WTC11 (cell line): ENCODE data around the gene GALR2. TPM values are rescaled to one million over a fixed set of nuclear protein-coding genes. Genes with fewer than 3 reads are reported as not detected.

Source experiments
- ATAC-seq: fragments of 200-7000 bp; cut with Tn5 transposase; 2 replicates; pipeline ENCODE4 v1.10.0; 2021; ENCODE audit warnings: mild to moderate bottlenecking, moderate library complexity
- CTCF ChIA-PET: fragments of 300-600 bp; sonication (Branson Sonifier 250); formaldehyde crosslinking; loops from one replicate; lab custom pipeline; 2021; ENCODE audit warnings: antibody characterized with exemption; lab: Charles Lee
- POLR2A ChIA-PET: fragments of 350-600 bp; sonication (Branson Sonifier 250); formaldehyde crosslinking; loops from one replicate; lab custom pipeline; 2021; ENCODE audit warnings: antibody characterized with exemption; lab: Charles Lee
- DNase-seq: peaks from one replicate; pipeline ENCODE4 v3.0.0; 2021; ENCODE audit warnings: low spot score
- H3K27ac Mint-ChIP-seq: 2 replicates; pipeline ENCODE4 v1.8.0; 2021; ENCODE audit warnings: mixed read lengths
- H3K27me3 Mint-ChIP-seq: 2 replicates; pipeline ENCODE4 v1.8.0; 2021; ENCODE audit warnings: low read depth, mild to moderate bottlenecking, moderate library complexity, mixed read lengths
- H3K36me3 Mint-ChIP-seq: 2 replicates; pipeline ENCODE4 v1.8.0; 2021; ENCODE audit warnings: mixed read lengths
- H3K4me1 Mint-ChIP-seq: 2 replicates; pipeline ENCODE4 v1.8.0; 2022; ENCODE audit warnings: mixed read lengths
- H3K4me3 Mint-ChIP-seq: 2 replicates; pipeline ENCODE4 v1.8.0; 2021; ENCODE audit warnings: mild to moderate bottlenecking, moderate library complexity, mixed read lengths
- H3K9me3 Mint-ChIP-seq: 2 replicates; pipeline ENCODE4 v1.8.0; 2021; ENCODE audit warnings: mixed read lengths
- ATF1 ChIP-seq: sonication (generic); formaldehyde crosslinking; IDR thresholded peaks from 2 replicates; pipeline ENCODE4 v1.8.1; 2023; ENCODE audit warnings: mild to moderate bottlenecking, moderate library complexity, missing genetic modification reagents
- ERG ChIP-seq: fragments of 250-450 bp; sonication (Bioruptor Pico); IDR thresholded peaks from 2 replicates; pipeline ENCODE4 v1.8.0; 2021; ENCODE audit warnings: mild to moderate bottlenecking
- ETV6 ChIP-seq: sonication (generic); formaldehyde crosslinking; IDR thresholded peaks from 2 replicates; pipeline ENCODE4 v1.8.1; 2022; ENCODE audit warnings: mild to moderate bottlenecking, missing genetic modification reagents
- MYBL2 ChIP-seq: sonication (generic); formaldehyde crosslinking; IDR thresholded peaks from 2 replicates; pipeline ENCODE4 v1.8.1; 2023; ENCODE audit warnings: mild to moderate bottlenecking, moderate library complexity, missing genetic modification reagents
- PRDM15 ChIP-seq: sonication (generic); formaldehyde crosslinking; IDR thresholded peaks from 2 replicates; pipeline ENCODE4 v1.8.0; 2022; ENCODE audit warnings: missing genetic modification reagents
- PREB ChIP-seq: sonication (generic); formaldehyde crosslinking; IDR thresholded peaks from 2 replicates; pipeline ENCODE4 v1.8.1; 2022; ENCODE audit warnings: mild to moderate bottlenecking, missing genetic modification reagents, moderate library complexity, borderline replicate concordance
- RELA ChIP-seq: sonication (generic); formaldehyde crosslinking; IDR thresholded peaks from 2 replicates; pipeline ENCODE4 v1.8.1; 2022; ENCODE audit warnings: missing genetic modification reagents, mild to moderate bottlenecking, borderline replicate concordance
- TCF7 ChIP-seq: sonication (generic); formaldehyde crosslinking; IDR thresholded peaks from 2 replicates; pipeline ENCODE4 v1.8.0; 2022; ENCODE audit warnings: mild to moderate bottlenecking, low read depth, missing genetic modification reagents, moderate library complexity
- TEAD1 ChIP-seq: sonication (generic); formaldehyde crosslinking; IDR thresholded peaks from 2 replicates; pipeline ENCODE4 v1.8.0; 2022; ENCODE audit warnings: mild to moderate bottlenecking, missing genetic modification reagents
- ZBTB21 ChIP-seq: sonication (generic); formaldehyde crosslinking; IDR thresholded peaks from 2 replicates; pipeline ENCODE4 v1.8.1; 2023; ENCODE audit warnings: mild to moderate bottlenecking, missing genetic modification reagents, borderline replicate concordance
- ZBTB43 ChIP-seq: sonication (generic); formaldehyde crosslinking; IDR thresholded peaks from 2 replicates; pipeline ENCODE4 v1.8.1; 2023; ENCODE audit warnings: mild to moderate bottlenecking, missing genetic modification reagents
- ZNF281 ChIP-seq: sonication (generic); formaldehyde crosslinking; IDR thresholded peaks from 2 replicates; pipeline ENCODE4 v1.8.0; 2023; ENCODE audit warnings: mild to moderate bottlenecking, missing genetic modification reagents
- ZNF423 ChIP-seq: fragments of 250-450 bp; sonication (Bioruptor Pico); IDR thresholded peaks from 2 replicates; pipeline ENCODE4 v2.1.2; 2022; ENCODE audit warnings: mild to moderate bottlenecking, moderate library complexity
- ZNF671 ChIP-seq: fragments of 250-450 bp; sonication (Bioruptor Pico); IDR thresholded peaks from 2 replicates; pipeline ENCODE4 v1.8.0; 2021; ENCODE audit warnings: mild to moderate bottlenecking
- total RNA-seq: library from RNA; stranded (reverse); gene quantifications from 3 replicates; pipeline ENCODE4 v1.2.3, GENCODE V29; 2021

Gene GALR2
- total RNA-seq, 1 experiment from 2014 or later, result 2.9 TPM

GRCh38 chr17:76053246-76054111 is 21.1 kb upstream of the GALR2 start:
- Mint-ChIP-seq H3K9me3 (no peaks in the 10 kb centered on the region), H3K4me1 (peaks cover 4% of the 10 kb centered on the region), H3K27me3 (no peaks in the 10 kb centered on the region), H3K27ac (peak overlapping the region; percentile 33), H3K36me3 (peaks cover 58% of the 10 kb centered on the region), H3K4me3 (no peak overlapping the region)
- ChIA-PET CTCF (interaction anchor here (0.7 to 2.5 kb wide), 3 partner anchors 27 to 226 kb away, joined by 3 to 16 read pairs (median 4); no protein-coding TSS in a partner anchor), POLR2A (interaction anchor here (0.6 kb wide), 1 partner anchor 18 kb away, joined by 3 read pairs; no protein-coding TSS in a partner anchor)
- TF ChIP-seq ATF1 (CRISPR knock-in tag) (no peak), PREB (no peak), ZNF671 (no peak), ZNF281 (CRISPR knock-in tag) (no peak), ZBTB21 (CRISPR knock-in tag) (no peak), RELA (CRISPR knock-in tag) (no peak), TEAD1 (CRISPR knock-in tag) (no peak), ETV6 (CRISPR knock-in tag) (no peak), ZBTB43 (CRISPR knock-in tag) (no peak)
- DNase-seq, result no peak
- no peak for ATAC-seq

- no peak overlapping the region for H3K4me3 Mint-ChIP-seq
- ATAC-seq (no peak), DNase-seq (no peak)
- peaks cover 59% of the 10 kb centered on the region for H3K36me3 Mint-ChIP-seq
- peaks cover 3% of the 10 kb centered on the region for H3K4me1 Mint-ChIP-seq
- ChIA-PET POLR2A (no interaction called here), CTCF (interaction anchor here (0.5 to 2.5 kb wide), 2 partner anchors 22 to 40 kb away, joined by 4 to 16 read pairs; no protein-coding TSS in a partner anchor)
- no peak for TF ChIP-seq ZNF423 (CRISPR knock-in tag)
- TF ChIP-seq ERG (CRISPR knock-in tag), result no peak
- TF ChIP-seq PRDM15 (CRISPR knock-in tag), result no peak
- no peak for TF ChIP-seq MYBL2 (CRISPR knock-in tag)
- TF ChIP-seq TEAD1 (CRISPR knock-in tag), result no peak
- no peak for TF ChIP-seq TCF7
- H3K9me3 Mint-ChIP-seq, result no peaks in the 10 kb centered on the region
- peak overlapping the region; percentile 33 for H3K27ac Mint-ChIP-seq
- H3K27me3 Mint-ChIP-seq, result no peaks in the 10 kb centered on the region
Observed at GRCh38 chr17:76054112-76054476, 20.5 kb upstream of the GALR2 start.
